Measurements from ENCODE around the gene RNF20.

RNF20 gene

GRCh38 chr9:101590901-101591300, 57.2 kb downstream of the RNF20 start:
- no peak for DNase-seq

- DNase-seq: no peak
Observed at GRCh38 chr9:101591787-101592446, 58.3 kb downstream of the RNF20 start.

- no peak for DNase-seq
Observed at GRCh38 chr9:101592788-101593187, 59.1 kb downstream of the RNF20 start.

GRCh38 chr9:101593345-101593744, 59.7 kb downstream of the RNF20 start:
- DNase-seq: no peak

GRCh38 chr9:101594796-101595195, 61.1 kb downstream of the RNF20 start, which contains the start of gene PPP3R2:
TSS of gene PPP3R2 (minus strand) at chr9:101594969. CDS start at chr9:101594921, 48 bp downstream.
- no peak for DNase-seq

GRCh38 chr9:101601904-101602765, 68.5 kb downstream of the RNF20 start:
- no peak for DNase-seq

GRCh38 chr9:101604296-101604695, 70.6 kb downstream of the RNF20 start:
- no peak for DNase-seq

- DNase-seq: no peak
Observed at GRCh38 chr9:101605547-101605946, 71.9 kb downstream of the RNF20 start.
